Stimulated activated CD8-positive, alpha-beta memory T cell treated with anti-CD3 and anti-CD28 coated beads, Interleukin-12 subunit alpha, Interleukin-12 subunit beta, amount 100 ng/mL, for 4 hours (primary cell): ENCODE measurements around the gene RNF32.
"Not testable (repeated sequence)": the region's sequence is repeated elsewhere in the genome, so short reads cannot be mapped to it uniquely, and the experiment has no call there.

ENCODE experiments used
- DNase-seq: peaks from one replicate; pipeline ENCODE4 v3.0.0-alpha.2; 2020; ENCODE audit warnings: low read depth

RNF32 gene

DNA sequence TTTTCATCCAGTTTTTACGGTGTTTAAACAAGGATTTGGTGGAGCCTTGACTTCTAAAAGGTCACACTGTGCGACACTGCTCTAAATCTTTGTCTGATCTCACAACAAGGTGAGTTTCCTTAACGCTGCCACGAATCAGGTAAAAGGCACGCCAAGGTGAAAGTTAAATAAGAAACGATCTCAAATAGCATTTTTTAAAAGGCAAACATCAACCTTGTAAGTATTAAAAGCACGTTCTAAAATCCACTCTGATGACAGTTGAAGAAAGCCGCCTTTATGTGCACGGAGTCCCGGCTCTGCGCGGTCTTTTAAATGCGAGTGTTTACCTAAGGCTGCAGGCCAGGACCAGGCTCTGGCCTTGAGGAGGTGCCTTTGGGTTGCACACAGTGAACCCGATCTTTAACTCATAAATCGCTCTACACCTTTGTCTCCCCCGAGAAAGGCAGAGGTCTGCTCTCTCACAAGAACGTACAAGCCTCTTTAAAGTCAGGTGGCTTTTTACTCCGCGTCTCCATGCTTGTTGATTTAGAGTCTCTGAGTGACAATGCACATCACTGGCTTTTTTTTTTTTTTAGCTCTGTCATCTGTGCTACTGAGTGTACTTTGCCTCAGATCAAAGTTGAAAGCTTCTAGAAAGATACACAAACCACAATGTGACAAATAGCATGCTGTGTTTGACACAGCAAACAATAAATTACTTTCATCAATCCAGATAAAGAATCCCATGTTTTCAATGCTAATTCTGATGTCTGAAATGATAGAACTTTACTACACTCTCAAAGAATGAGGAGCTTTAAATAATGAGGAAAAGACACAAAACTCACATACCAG, 25.9 kb upstream of the RNF32 start:
- DNase-seq = no peak

DNA sequence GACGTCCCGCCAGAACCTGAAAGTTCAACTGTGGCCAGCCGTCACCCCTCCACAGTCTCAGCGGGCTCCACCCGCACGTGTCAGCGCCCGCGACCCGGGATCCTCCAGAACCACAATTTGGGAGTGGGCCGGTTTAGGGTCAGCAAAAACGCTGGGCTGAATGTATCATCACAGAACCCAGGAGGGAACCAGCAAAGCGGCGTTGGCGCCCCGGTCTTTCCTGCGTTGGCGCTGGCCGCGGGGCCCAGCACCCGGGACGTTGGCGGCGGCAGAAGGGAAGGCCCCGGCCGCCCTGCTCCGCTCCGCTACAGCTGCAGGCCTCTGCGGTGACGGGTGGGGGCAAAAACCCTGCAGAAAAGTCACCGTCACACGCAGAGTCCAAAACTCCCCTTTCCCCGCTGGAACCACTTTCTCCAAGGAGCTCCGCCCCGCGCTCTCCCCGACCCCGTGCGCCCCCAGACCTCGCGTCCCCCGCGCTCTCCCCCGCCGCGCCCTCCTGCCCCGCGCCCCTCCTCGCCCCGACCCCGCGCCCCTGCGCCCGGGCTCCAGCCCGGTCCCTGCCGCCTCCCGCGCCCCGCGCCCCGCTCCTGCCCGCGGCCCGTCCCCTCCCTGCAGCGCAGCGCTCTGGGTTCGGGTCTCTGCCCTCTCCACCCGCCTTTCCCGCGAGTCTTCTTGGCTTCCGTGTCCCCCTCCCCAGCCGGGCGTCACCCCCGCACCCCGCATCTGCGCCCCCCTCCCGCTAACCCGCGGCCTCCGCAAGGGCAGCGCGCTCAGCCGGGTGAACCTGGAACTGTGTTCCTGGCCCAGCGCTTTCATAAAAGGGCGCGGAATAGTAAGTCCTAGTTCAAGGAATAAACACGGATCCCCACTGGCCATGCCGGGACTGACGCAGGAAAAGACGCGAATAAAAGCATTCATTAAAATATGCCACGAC, 24.0 kb upstream of the RNF32 start:
- DNase-seq = no peak

DNA sequence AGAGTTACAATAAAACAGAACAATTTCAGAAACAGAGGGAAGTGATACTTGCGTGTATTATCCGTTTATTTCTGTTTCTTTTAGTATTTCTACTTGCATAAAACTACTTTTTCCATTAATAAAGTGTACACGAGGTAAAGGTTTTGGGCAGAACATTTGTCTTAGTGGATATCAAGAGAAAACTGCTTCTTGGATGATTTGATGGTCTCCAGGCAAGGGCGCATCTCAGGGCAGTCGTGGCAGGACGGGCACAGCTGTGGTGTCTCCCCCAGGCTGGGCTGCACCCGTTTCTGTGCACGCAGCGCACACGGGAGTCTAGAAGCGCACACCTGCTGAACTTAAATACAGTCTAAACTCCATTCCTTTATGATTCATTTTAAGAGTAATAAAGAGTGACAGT, 23.4 kb upstream of the RNF32 start:
- no peak for DNase-seq

DNA sequence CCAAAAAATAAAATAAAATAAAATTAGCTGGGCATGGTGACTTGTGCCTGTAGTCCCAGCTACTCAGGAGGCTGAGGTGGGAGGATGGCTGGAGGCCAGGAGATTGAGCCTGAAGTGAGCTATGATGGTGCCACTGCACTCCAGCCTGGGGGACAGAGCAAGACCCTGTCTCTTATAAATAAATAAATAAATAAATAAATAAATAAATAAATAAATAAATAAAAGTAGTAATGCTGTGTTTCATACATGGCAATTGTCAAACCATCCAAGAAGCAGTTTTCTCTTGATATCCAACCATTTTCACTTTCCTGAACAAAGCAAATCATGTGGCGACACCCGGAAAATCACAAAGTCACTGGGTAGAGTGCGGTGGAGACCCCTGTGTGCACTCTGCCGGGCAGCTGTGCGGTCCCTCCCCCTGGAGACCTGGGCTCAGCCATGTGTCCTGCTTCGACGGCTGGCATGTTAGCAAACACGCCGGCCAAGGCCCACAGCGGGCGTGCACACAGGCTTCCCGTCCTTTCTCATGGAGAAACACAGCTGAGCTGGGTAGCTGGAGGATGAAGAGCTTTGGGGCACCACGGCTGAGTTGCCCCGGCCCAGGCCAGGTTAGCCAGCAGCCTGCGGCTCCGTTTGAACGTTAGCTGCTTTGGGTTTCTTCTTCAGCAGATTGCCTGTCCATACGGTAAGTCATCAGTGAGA, 22.3 kb upstream of the RNF32 start:
- DNase-seq = no peak

DNA sequence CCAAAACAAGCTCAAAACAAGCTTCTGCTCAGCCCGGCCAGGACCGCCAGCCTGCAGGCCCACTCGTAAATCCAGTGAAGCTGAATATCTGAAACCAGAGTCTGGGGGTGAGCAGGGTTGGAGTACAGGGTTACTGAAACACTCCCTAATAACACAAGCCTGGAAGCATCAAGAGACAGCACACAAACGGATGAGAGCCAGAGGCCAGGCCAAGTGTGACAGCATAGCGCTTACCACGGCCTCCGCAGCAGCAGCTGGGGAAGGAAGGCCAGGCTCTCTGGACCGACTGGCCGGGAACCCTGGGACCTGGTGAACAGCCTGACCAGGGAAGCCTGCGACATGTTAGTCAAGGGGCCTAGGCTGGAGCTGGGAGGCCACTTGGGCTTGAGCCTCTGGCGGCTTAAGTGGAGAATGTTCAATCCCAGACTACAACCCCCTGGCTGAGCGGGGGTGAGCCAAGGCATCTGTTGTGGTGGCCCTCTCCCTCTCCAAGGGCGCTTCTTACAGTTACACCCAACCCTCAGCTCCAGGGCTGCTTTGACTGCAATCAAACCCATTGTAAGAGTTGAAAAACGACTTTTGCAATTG, 21.7 kb upstream of the RNF32 start:
- DNase-seq = no peak

DNA sequence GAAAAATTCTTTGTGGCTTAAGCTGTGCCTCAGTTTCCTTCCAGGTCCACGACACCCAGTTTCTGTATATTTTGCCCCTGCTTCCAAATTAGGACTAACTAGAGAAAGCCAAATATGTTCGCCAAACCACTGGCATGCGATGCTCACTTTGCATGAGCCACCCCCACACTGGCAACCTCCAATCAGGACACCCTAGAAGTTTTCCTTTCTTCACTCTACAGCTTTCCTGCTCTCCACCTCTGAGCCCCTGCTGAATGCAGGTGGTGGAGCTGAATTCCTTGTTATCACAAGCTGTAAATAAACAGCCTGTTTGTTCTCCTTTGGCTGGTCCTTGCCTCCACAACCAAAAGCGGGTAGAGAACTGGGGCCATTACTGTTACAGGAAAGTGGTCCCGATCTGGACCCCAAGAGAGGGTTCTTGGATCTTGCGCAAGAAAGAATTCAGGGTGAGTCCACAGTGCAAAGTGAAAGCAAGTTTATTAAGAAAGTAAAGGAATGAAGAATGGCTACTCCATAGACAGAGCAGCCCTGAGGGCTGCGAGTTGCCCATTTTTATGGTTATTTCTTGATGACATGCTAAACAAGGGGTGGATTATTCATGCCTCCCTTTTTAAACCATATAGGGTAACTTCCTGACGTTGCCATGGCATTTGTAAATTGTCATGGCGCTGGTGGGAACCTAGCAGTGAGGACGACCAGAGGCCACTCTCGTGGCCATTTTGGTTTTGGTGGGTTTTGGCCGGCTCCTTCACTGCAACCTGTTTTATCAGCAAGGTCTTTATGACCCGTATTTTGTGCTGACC, 20.9 kb upstream of the RNF32 start:
- not testable (repeated sequence) for DNase-seq

DNA sequence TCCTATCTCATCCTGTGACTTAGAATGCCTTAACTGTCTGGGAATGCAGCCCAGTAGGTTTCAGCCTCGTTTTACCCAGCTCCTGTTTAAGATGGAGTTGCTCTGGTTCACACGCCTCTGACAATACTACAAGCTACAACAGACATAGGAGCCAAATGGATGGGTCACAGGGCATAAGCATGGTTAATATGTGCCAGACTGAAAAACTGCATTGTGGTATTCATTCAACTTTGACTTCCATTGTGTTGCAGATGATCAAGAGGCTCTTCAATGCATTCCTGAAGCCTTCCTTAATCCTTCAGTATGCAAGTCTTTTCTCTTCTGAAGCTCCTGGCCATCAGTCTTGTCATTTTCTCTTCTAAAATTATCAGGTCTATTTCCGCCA, 20.3 kb upstream of the RNF32 start:
- DNase-seq = no peak

DNA sequence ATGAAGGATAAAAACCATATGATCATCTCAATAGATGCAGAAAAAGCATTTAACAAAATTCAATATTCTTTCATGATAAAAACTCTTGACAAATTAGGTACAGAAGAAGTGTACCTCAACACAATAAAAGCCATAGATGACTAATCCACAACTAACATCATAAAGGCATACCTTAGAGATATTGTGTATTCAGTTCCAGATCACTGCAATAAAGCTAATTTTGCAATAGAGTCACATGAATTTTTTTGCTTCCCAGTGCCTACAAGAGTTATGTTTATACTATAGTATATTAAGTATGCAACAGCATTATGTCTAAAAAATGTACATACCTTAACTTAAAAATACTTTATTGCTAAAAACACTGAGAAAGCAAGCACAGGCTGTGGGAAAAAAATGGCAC, 18.9 kb upstream of the RNF32 start:
- no peak for DNase-seq

DNA sequence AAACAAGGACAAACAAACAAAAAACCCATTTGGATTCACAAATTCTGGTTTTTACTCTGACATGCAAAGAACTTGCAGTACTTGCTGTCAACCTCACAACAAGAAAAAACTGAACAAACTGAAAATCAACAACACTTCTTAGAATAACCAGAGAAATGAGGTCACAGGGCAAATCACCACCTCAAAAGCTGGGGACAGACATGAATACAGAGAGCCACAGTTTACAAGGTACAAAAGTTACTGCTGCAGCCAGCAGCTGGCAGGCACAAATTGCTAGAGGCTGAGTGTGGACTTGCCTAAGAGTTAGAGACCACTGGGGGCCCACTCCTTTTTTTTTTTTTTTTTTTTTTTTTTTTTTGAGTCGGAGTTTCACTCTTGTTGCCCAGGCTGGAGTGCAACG, 15.0 kb upstream of the RNF32 start:
- no peak for DNase-seq

DNA sequence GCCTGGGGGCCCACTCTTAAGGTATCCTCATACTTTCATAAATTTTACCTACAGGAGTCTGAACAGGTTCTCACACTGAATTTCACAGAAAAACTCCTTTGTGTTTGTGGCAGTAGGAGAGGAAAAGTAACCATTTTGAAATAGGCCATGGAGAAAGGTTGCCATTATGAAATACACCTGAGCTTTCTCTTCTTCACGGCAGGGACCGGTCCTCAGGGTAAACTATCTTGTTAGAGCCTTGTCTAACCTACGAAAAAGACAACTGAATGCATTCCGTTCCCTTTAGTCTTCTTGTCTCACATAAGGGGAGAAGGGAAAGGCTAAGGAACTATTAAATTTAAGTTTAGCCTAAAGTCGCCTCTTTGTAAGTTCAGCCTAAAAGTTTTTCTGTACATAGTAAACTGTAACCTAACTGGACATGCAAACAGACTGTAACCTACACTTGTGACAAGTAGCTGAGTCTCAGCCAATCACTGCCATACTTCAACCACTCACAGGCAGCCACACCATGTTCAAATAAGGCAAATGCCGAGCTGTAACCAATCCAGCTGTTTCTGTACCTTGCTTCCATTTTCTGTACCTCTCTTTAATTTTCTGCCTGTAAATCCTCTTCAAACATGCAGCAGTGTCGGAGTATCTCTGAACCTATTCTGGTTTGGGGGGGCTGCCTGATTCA, 14.2 kb upstream of the RNF32 start:
- no peak for DNase-seq

DNA sequence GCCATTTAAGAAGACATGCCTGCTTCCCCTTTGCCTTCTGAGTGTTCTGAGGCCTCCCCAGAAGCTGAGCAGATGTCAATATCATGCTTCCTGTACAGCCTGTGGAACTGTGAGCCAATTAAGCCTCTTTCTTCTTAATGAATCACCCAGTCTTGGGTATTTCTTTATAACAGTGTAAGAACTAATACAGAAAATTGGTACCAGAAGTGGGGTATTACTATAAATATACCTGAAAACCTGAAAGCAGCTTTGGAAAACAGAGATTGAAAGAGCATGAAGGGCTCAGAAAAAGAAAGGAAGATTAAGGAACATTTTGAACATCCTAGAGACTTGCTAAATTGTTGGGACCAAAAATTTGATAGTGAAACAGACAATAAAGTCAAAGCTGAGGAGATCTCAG, 12.0 kb upstream of the RNF32 start:
- DNase-seq = no peak

DNA sequence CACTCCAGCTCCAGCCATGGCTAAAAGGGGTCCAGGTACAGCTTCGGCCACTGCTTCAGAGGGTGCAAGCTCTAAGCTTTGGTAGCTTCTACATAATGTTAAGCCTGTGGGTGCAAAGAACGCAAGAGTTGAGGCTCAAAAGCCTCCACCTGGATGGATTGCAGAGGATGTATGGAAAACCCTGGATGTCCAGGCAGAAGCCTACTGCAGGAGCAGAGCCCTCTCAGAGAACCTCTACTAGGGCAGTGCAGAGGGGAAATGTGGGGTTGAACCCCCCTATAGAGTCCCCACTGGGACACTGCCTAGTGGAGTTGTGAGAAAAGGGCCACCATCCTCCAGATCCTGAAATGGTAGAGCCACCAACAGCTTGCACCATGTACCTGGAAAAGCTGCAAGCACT, 10.7 kb upstream of the RNF32 start:
- no peak for DNase-seq

DNA sequence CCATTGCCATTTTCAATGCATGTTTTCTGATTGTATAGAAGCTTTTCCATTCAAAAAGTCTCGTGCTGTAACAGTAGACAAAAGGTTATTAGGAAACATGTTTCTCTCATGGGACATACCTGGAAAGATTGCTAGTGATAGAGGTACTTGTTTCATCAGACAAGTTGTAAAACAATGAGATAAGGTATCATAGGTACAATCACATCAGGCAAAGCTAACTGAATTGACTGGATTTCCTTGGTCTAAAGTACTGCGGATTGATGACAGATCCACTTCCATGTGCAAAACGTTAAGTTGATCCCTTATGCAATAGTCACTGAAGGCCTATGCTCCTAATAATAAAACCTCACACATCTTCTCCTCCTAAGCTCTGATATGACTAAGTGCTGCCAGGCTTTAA, 6.5 kb upstream of the RNF32 start:
- no peak for DNase-seq

DNA sequence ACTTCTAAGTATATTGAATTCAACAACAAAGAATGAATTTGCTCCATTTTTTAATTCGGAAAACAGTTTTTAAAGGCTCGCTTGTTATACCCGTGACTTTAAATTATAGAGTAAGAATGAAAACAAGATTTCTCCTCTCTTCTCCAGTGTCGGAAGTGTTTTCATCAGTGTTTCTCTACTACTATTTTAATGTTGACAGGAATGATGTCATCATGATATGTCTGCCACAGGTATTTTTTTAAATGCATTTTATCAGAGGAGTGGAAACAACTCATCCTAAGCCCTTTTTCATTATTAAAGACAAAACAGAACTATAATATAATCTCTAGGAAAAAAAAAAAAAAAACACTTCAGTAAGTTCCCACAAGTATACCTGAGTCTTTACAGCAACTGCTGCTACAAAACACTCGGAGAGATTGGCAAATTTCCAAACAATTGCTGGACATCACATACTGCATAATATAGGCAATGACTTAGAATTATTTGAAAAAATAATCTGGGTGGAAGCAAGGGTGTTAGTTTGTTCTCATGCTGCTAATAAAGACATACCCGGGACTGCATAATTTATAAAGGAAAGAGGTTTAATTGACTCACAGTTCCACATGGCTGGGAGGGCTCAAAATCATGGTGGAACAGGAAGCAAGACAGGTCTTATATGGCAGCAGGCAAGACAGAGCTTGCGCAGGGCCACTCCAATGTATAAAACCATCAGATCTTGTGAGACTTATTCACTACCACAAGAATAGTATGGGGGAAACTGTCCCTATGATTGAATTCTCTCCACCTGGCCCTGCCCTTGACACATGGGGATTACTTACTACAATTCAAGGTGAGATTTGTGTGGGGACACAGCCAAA, 4.8 kb upstream of the RNF32 start:
- no peak for DNase-seq

DNA sequence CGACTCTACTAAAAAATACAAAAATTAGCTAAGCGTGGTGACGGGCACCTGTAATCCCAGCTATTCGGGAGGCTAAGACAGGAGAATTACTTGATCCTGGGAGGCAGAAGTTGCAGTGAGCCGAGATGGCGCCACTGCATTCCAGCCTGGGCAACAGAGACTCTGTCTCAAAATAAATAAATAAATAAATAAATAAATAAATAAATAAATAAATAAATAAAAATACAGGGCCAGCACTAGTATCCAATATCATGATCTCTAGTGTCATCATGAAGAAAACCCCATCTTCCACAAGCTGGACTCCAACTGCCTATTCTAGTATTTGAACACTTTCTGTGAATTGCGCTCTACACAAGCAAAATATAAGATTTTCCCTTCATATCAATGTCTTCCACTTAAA, 3.5 kb upstream of the RNF32 start:
- DNase-seq = not testable (repeated sequence)

DNA sequence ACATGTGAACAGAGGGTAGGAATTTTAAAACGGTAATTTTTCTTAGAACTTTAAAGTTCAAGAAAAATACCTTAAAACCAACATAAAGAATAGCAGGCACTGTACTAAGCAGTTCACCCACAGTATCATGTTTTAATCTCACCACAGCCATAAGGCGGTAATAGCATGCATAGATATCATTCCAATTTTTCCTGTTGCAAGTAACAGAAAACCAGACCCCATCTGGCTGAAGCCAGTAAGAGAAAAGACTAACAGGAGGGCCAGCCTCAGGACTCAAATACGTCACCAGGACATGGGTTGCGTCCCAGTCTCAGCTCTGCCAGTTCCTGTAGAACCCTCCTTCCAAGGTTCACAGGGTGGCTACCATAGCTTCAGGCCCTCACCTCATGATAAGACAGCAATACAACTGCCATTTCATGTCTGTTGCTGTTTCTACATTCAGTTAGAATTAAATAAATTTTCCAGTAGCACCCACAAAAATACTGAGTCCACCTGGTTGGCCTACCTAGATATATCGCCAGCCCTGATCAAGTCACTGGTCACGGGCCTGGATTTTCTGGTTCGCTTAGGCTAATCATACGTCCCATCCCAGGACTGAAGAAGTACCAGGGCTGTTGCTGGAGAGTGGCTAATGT, 2.0 kb upstream of the RNF32 start:
- DNase-seq = no peak

DNA sequence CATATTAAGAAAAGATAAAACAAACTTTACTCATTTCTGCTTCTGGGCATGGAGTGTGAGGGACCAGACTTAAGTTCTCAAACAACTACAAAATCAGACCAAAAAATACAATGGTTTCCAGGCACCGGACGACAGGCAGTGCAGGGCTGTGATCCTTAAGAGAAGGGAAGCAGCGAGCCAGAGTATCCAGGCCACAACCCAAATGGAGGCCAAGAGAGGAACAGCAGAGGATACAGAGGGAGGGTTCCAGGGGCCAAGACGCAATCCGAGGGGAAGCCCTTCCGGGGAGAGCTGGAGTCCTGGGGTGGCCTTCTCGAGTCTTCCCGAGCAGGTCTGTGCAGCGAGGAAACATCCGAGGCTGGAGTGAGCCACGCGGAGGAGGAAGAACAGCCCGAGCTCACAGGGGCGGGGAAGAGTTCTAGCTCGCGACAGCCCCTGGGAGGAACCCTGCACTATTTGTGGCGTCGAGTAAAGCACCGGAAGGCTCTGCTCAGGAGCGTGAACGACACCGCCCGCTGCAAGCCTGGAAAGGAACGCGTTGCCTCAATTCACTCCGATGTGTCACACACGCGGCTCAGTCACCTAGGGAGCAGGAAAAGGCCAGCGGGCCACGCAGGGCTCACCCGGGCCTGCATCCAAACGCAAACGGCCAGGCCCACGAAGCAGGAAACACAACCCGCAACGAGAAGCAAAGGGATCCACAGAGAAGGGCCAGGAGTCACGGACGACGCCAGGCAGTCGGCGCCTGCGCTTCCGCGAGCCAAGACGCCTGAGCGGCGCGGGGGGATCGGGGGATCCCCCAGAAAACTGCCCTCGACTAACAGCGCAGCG, 933 bp upstream of the RNF32 start:
- DNase-seq = no peak

DNA sequence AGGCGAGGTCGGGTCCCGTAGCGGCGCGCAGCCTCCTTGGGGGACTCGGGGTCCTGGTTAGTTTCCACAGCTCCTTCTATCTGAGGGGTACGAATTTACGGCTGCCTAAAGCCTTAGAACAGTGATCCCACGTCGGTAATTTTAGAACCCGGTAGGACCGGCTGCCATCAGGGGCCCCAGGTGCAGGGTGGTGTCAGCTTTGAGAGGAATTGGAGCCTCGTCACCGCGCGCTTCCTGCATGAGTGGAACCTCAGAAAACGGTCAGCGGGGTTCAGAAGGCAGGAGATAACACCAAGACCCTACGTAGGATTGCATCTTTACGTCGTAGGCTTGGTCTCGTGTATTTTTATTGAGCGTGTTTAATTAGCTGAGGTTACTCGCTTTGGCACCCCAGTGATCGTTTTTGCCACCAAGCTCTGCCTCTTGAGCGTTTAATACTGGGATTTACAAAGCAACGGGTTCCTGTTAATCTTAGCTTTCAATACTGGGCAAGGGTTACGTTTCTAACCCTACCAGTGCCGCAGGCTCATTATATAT, 443 bp downstream of the RNF32 start:
- DNase-seq = no peak
